ENCODE measurements around the gene POU6F2. TPM values are rescaled to one million over a fixed set of nuclear protein-coding genes. Genes with fewer than 3 reads are reported as not detected.

Gene POU6F2
- total RNA-seq, 1 donor from 2014 or later, result not detected

DNA sequence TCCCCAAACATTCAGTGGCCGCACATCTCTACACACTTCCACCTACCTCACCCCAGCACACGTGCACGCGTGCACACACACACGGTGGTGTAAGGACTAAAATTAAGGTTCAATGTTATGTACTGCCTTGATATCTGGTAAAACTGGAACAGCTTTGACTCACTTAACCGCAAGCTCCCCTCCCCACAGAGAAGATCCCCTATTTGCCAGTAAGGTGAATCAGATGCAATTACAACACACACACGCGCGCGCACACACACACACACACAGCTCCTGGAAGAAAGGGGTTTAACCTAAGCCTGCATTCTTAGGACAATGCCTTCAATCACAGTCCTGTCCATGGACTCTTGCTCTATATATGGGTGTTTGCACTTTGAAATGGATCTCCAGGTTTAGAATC, 43.2 kb upstream of the POU6F2 start:
- H3K36me3 ChIP-seq (ENCODE audit: control insufficient read depth, insufficient read depth, low read length), result no peaks in the 10 kb centered on the region
- TF ChIP-seq CTCF (IDR thresholded peaks at IDR 0.05; ENCODE audit: insufficient read depth, low read length, severe bottlenecking), result no peak
- H3K27me3 ChIP-seq (ENCODE audit: control insufficient read depth, insufficient read depth, low read length), result no peaks in the 10 kb centered on the region
- DNase-seq (ENCODE audit: low read depth) (peak; percentile 25), FAIRE-seq (peak; percentile 77)
- H3K4me3 ChIP-seq (ENCODE audit: low read depth, low read length), result no peak overlapping the region

- no peak for TF ChIP-seq CTCF (IDR thresholded peaks at IDR 0.05; ENCODE audit: insufficient read depth, low read length, severe bottlenecking)
- no peak for FAIRE-seq
- no peak for DNase-seq (ENCODE audit: low read depth)
- Histone ChIP-seq H3K27me3 (ENCODE audit: control insufficient read depth, insufficient read depth, low read length) (no peaks in the 10 kb centered on the region), H3K4me3 (ENCODE audit: low read depth, low read length) (no peak overlapping the region), H3K36me3 (ENCODE audit: control insufficient read depth, insufficient read depth, low read length) (no peaks in the 10 kb centered on the region)
These were observed 41.1 kb upstream of the POU6F2 start for GRCh38 chr7:38936641-38937040.

- H3K36me3 ChIP-seq (ENCODE audit: control insufficient read depth, insufficient read depth, low read length), result no peaks in the 10 kb centered on the region
- DNase-seq (ENCODE audit: low read depth) (no peak), FAIRE-seq (no peak)
- H3K4me3 ChIP-seq (ENCODE audit: low read depth, low read length), result no peak overlapping the region
- no peaks in the 10 kb centered on the region for H3K27me3 ChIP-seq (ENCODE audit: control insufficient read depth, insufficient read depth, low read length)
- TF ChIP-seq CTCF (IDR thresholded peaks at IDR 0.05; ENCODE audit: insufficient read depth, low read length, severe bottlenecking), result no peak
These were observed 39.7 kb upstream of the POU6F2 start for GRCh38 chr7:38938001-38938485.

DNA sequence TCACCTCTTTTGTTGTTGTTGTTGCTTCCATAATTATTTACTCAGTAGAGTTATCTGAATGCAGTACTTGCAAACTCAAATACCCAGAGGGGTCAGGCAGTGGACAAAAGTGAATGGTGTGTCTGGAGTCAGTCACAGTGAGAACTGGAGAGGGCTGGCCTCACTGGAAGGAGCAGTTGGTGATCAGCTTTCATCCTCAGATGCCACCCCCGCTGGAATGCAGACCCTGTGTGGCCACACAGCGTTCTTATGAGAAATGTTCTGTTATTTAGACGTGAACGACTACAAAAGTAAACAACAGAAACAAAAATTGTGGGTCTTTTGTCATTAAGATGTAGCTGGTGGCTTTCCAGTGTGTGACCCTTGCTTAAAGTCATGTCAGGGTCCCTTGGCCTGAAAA, 39.1 kb upstream of the POU6F2 start:
- H3K27me3 ChIP-seq (ENCODE audit: control insufficient read depth, insufficient read depth, low read length), result no peaks in the 10 kb centered on the region
- FAIRE-seq (peak; percentile 83), DNase-seq (ENCODE audit: low read depth) (no peak)
- H3K4me3 ChIP-seq (ENCODE audit: low read depth, low read length), result no peak overlapping the region
- no peaks in the 10 kb centered on the region for H3K36me3 ChIP-seq (ENCODE audit: control insufficient read depth, insufficient read depth, low read length)
- TF ChIP-seq CTCF (IDR thresholded peaks at IDR 0.05; ENCODE audit: insufficient read depth, low read length, severe bottlenecking), result no peak

GRCh38 chr7:38940774-38941173, 36.9 kb upstream of the POU6F2 start:
- peak; percentile 59 for DNase-seq (ENCODE audit: low read depth)

More at GRCh38 chr7:38940774-38941173, 36.9 kb upstream of the POU6F2 start:
- no peak for FAIRE-seq
- Histone ChIP-seq H3K36me3 (ENCODE audit: control insufficient read depth, insufficient read depth, low read length) (no peaks in the 10 kb centered on the region), H3K4me3 (ENCODE audit: low read depth, low read length) (no peak overlapping the region), H3K27me3 (ENCODE audit: control insufficient read depth, insufficient read depth, low read length) (no peaks in the 10 kb centered on the region)
- TF ChIP-seq CTCF (IDR thresholded peaks at IDR 0.05; ENCODE audit: insufficient read depth, low read length, severe bottlenecking), result no peak

All from bronchial epithelial cell (primary cell).